ENCODE measurements around the gene C20orf173. TPM values are rescaled to one million over a fixed set of nuclear protein-coding genes. Genes with fewer than 3 reads are reported as not detected.

Gene C20orf173
- total and polyA plus RNA-seq, 12 donors, result not detected

DNA sequence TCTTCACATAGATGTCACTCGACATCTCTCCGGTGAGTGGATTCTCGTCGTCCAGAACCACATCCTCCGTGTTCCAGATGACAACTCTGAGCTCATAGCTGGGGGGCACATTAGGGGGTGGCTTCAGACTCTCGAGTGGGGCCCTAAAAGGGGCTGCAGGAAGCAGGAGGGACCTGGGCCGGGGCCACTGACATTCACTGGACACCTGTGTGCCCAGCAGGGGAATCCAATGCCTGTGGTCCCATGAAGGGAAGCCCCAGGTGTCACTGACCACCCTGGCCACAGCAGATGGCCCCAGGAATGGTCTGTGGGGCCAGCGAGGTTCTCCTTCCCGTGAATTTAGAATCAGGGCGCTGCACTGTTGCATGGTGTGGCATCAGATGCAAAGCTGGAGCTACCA is 31.1 kb upstream of the C20orf173 start:
- intact Hi-C loops (cut with DNase I), result no loop called here

GRCh38 chr20:35560105-35560511 is 30.7 kb upstream of the C20orf173 start:
- Histone ChIP-seq H3K27ac (no peak overlapping the region), H3K9me3 (no peaks in the 10 kb centered on the region), H3K4me1 (no peaks in the 10 kb centered on the region), H3K27me3 (no peaks in the 10 kb centered on the region), H3K4me3 (no peak overlapping the region), H3K36me3 (peaks cover 0 to 38% (median 5%) of the 10 kb centered on the region in 9 donors)
- intact Hi-C loops (cut with DNase I), result no loop called here
- DNase-seq (no peak), ATAC-seq (no peak)
- no peak for TF ChIP-seq CTCF (IDR thresholded peaks at IDR 0.05)
- 68 to 79% methylated on average over 18 of the region's 18 CpGs for WGBS, 2 donors

More for the DNA sequence above, 31.1 kb upstream of the C20orf173 start:
- DNase-seq (no peak), ATAC-seq (no peak)
- Histone ChIP-seq H3K27ac (no peak overlapping the region), H3K4me3 (no peak overlapping the region), H3K27me3 (no peaks in the 10 kb centered on the region), H3K9me3 (no peaks in the 10 kb centered on the region), H3K36me3 (peaks cover 0 to 34% (median 5%) of the 10 kb centered on the region in 9 donors), H3K4me1 (no peaks in the 10 kb centered on the region)
- TF ChIP-seq CTCF (IDR thresholded peaks at IDR 0.05), result no peak
- WGBS, 2 donors, result 71 to 72% methylated on average over 10 of the region's 10 CpGs

GRCh38 chr20:35559042-35559693 is 29.7 kb upstream of the C20orf173 start:
- no peak for TF ChIP-seq CTCF (IDR thresholded peaks at IDR 0.05)
- Histone ChIP-seq H3K9me3 (no peaks in the 10 kb centered on the region), H3K4me1 (no peaks in the 10 kb centered on the region), H3K36me3 (peaks cover 0 to 48% (median 5%) of the 10 kb centered on the region in 9 donors), H3K4me3 (no peak overlapping the region), H3K27ac (no peak overlapping the region), H3K27me3 (no peaks in the 10 kb centered on the region)
- DNase-seq, result no peak
- 92 to 96% methylated on average over 24 of the region's 24 CpGs for WGBS, 2 donors
- no peak for ATAC-seq
- intact Hi-C loops (cut with DNase I), result loop anchor here in 1 of 10 donors (10.0 kb wide), 1 partner anchor 136 kb away; the partner anchor contains the start of genes NFS1 and ROMO1

DNA sequence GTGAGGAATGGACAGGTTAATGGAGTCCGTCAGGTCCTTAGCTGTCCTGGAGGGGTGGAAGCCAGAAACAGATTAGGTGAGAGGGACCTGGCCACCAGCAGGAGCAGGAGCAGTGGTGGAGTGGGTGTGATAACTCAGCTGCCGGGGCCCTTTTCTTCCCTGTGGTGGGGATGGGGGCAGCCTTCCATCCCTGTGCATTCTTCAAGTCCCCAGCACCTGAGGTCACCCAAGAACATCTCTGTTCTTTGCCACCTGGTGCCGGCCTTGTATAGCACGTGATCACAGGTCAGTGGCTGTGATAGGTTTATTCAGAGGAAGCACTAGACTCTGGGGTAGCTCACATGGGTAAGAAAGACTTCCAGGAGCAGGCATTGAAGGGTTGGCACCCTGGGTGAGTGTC is 29.0 kb upstream of the C20orf173 start:
- DNase-seq (no peak), ATAC-seq (no peak)
- H3K4me3 ChIP-seq, result no peak overlapping the region
- no peaks in the 10 kb centered on the region for H3K27me3 ChIP-seq
- H3K27ac ChIP-seq, result no peak overlapping the region
- no peak for TF ChIP-seq CTCF (IDR thresholded peaks at IDR 0.05)
- H3K36me3 ChIP-seq, result peaks cover 0 to 55% (median 8%) of the 10 kb centered on the region in 9 donors
- H3K4me1 ChIP-seq, result no peaks in the 10 kb centered on the region
- 92 to 95% methylated on average over 4 of the region's 4 CpGs for WGBS, 2 donors
- H3K9me3 ChIP-seq, result no peaks in the 10 kb centered on the region
- intact Hi-C loops (cut with DNase I), result loop anchor here in 1 of 10 donors (10.0 kb wide), 1 partner anchor 136 kb away; the partner anchor contains the start of genes NFS1 and ROMO1
